Erythroblast (primary cell): Measurements from ENCODE around the gene MEGF9.
"Not testable (repeated sequence)": the region's sequence is repeated elsewhere in the genome, so short reads cannot be mapped to it uniquely, and the experiment has no call there.

ENCODE experiments used
- DNase-seq, 2 experiments: peaks; one replicate each; lab custom pipeline; 2025; lab: John Stamatoyannopoulos, UW
- GATA1 ChIP-seq: IDR thresholded peaks from 2 replicates; pipeline ENCODE4 v1.6.1; 2011; ENCODE audit warnings: low read depth, mild to moderate bottlenecking, control low read depth, low read length, moderate library complexity
- POLR2A ChIP-seq: IDR thresholded peaks from 2 replicates; pipeline ENCODE4 v1.6.1; 2011; ENCODE audit warnings: mild to moderate bottlenecking, low read length

Gene MEGF9

GRCh38 chr9:120648581-120649197 is 65.6 kb downstream of the MEGF9 start:
- no peak for DNase-seq
- no peak for TF ChIP-seq GATA1
- TF ChIP-seq POLR2A = no peak

DNA sequence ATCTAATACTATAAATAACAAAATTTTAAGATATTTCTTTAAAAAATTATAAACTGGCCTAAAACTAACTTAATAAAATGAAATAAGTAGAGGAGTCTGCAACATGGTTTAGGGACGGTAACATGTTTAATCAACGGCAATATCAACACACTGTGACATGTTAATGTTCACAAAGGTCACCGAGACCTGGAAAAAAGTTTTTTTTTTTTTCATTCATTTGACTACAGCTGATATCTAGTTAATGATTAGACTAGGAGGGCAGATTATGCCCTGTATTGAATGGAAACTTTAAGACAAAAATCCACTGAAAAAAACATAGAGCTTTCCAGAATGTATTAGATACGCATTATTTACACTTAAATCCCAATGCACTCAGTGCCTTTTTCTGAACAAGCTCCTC is 67.3 kb downstream of the MEGF9 start:
- no peak for DNase-seq
- no peak for TF ChIP-seq POLR2A
- TF ChIP-seq GATA1 = no peak

DNA sequence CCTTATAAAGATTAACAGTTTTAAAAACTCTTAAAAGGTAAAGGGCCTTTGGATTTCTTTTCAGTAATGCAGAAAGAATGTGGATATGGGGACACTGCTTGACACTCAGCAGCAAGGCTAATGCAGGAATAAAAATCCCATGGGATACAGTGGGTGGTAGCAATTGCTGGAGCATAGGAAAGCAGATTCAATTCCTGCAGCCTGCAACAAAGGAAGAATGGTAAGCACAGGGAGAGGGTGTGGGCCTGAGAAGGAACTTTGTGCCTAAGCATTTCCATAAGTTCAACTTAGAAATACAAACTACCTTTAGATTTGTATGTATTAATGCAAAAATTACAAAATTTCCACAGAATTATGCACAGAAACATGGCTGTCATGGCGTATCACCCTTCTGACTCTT is 68.5 kb downstream of the MEGF9 start:
- DNase-seq = no peak
- TF ChIP-seq POLR2A (no peak), GATA1 (no peak)

- TF ChIP-seq GATA1 (no peak), POLR2A (no peak)
- no peak for DNase-seq
Measured at GRCh38 chr9:120643061-120643460, 71.2 kb downstream of the MEGF9 start.

- no peak for DNase-seq
- TF ChIP-seq POLR2A (no peak), GATA1 (no peak)
Measured at GRCh38 chr9:120642129-120642770, 72.0 kb downstream of the MEGF9 start.

- not testable (repeated sequence) for DNase-seq
Measured at GRCh38 chr9:120640874-120641273, 73.4 kb downstream of the MEGF9 start.

GRCh38 chr9:120640380-120640779 is 73.9 kb downstream of the MEGF9 start:
- DNase-seq = no peak
- TF ChIP-seq GATA1 (no peak), POLR2A (no peak)

DNA sequence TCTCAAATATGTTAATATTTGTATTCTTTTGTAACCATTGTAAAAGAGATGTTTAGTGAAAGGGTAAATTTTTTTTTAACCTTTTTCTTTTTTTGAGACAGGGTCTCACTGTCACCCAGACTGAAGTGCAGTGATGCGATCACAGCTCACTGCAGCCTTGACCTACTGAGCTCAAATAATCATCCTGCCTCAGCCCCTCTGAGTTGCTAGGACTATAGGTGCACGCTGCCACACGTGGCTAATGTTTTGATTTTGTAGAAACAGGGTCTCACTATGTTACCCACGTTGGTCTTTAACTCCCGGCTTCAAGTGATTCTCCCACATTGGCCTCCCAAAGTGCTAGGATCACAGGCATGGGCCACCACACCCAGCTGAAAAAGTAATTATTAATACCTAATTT is 76.4 kb downstream of the MEGF9 start:
- no peak for TF ChIP-seq GATA1
- TF ChIP-seq POLR2A = no peak
- no peak for DNase-seq

DNA sequence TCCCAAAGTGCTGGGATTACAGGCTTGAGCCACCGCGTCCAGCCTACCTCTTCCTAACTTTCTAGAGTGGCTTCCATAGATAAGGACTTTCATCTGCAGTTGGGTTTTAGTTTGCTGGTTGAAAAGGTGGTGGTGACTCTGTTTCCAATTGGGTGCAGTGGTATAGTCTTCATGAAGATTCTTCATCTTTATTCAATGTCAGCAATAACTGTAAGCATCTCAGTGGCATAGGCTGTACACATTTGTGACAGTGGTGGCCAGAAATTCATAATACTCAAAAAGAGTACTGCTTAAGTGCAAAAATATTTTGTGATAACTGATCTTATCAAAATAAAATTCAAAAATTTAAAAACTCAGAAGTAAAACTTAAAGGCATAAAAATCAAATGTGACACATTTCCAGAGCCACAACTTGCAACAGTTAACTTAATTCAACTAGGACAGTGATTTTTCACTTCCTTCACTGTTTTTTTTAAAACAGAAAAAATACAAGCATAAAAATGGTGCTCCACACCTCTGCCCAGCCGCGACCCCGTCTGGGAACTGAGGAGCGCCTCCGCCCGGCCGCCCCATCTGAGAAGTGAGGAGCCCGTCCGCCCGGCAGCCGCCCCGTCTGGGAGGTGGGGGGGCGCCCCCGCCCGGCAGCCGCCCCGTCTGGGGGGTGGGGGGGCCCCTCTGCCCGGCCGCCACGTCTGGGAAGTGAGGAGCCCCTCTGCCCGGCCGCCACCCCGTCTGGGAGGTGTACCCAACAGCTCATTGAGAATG is 77.9 kb downstream of the MEGF9 start:
- DNase-seq = no peak
- no peak for TF ChIP-seq POLR2A
- no peak for TF ChIP-seq GATA1

DNA sequence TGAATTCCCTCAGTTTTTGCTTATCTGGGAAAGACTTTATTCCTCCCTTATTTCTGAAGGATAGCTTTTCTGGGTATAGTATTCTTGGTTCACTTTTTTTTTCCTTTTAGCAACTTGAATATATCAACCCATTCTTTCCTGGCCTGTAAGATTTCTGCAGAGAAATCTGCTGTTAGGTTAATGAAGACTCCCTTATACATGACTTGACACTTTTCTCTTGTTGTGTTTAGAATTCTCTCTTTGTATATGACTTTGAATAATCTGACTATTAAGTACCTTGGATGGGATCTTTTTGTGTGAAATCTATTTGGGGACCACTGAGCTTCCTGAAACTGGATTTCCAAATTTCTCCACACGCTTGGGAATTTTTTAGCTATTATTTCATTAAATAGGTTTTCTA is 79.3 kb downstream of the MEGF9 start:
- TF ChIP-seq POLR2A (no peak), GATA1 (no peak)
- DNase-seq = no peak

DNA sequence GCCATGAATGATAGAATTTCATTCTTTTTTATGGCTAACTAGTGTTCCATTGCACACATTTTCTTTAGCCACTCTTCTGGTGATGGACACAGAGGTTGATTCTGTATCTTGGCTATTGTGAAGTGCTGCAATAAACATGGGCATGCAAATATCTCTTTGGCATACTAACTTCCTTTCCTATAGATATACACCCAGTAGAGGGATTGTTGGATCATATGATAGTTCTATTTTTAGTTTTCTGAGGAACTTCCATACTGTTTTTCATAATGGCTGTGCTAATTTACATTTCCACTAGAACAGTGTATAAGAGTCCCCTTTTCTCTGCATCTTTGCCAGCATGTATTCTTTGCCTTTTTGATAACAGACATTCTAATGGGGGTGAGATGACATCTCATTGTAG is 83.9 kb downstream of the MEGF9 start:
- no peak for DNase-seq
- TF ChIP-seq GATA1 = no peak
- no peak for TF ChIP-seq POLR2A

DNA sequence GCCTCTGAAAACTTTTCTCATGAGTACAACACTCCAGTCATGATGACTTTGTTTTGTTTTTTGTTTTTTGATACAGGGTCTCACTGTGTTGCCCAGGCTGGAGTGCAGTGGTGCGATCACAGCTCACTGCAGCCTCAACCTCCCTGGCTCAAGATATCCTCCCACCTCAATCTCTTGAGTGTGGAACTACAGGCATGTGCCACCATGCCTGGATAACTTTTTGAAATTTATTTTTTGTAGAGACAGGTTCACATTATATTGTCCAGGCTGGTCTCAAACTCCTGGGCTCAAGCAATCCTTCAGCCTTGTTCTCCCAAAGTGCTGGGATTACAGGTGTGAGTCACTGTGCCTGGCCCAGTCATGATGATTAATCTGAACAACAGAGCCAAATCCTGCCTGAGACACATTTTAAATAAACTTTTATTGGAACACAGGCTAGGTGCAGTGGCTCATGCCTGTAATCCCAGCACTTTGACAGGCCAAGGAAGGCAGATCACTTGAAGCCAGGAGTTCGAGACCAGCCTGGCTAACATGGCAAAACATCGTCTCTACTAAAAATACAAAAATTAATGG is 85.3 kb downstream of the MEGF9 start:
- DNase-seq = not testable (repeated sequence)

- TF ChIP-seq GATA1 = no peak
- TF ChIP-seq POLR2A = no peak
- DNase-seq = no peak
Measured at GRCh38 chr9:120628207-120628924, 85.9 kb downstream of the MEGF9 start.

DNA sequence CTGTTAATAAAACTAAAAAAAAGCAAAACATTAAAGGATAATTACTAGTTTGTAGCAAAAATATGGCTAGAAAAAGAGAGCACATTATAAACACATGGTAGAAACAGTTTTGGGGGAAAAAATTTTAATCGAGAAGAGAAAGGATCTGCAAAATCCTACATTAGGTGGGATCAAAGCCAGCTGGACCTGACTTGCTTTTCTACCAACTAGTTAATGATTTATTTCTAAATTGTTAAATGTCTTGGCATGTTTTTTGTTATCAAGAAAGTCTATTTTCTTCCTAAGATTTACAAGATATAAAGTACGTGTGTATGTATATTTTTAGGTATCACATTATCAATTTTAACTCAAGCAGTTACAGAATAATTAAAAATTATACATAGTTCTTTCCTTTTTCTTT is 87.2 kb downstream of the MEGF9 start:
- no peak for DNase-seq
- TF ChIP-seq GATA1 (no peak), POLR2A (no peak)
